Measurements from ENCODE around the gene TTC39A.

Gene TTC39A

GRCh38 chr1:51295926-51296325, 34.4 kb downstream of the TTC39A start:
- Histone ChIP-seq H3K9me3 (ENCODE audit: control insufficient read depth, insufficient read depth, low read length) (no peaks in the 10 kb centered on the region), H3K27me3 (ENCODE audit: control insufficient read depth, insufficient read depth, low read length) (no peaks in the 10 kb centered on the region), H3K9ac (ENCODE audit: low read depth, low read length) (no peak overlapping the region), H3K36me3 (ENCODE audit: control insufficient read depth, insufficient read depth, low read length) (no peaks in the 10 kb centered on the region), H3K4me3 (ENCODE audit: low read depth, low read length) (no peak overlapping the region), H3K4me1 (ENCODE audit: control insufficient read depth, insufficient read depth, low read length) (peaks cover 4% of the 10 kb centered on the region; the same call in 1 of the 2 replicates), H3K27ac (ENCODE audit: low read depth, low read length) (no peak overlapping the region)

- H3K27me3 ChIP-seq (ENCODE audit: control insufficient read depth, insufficient read depth, low read length): no peaks in the 10 kb centered on the region
- H3K36me3 ChIP-seq (ENCODE audit: control insufficient read depth, insufficient read depth, low read length): no peaks in the 10 kb centered on the region
- no peak overlapping the region for H3K4me3 ChIP-seq (ENCODE audit: low read depth, low read length)
- H3K9ac ChIP-seq (ENCODE audit: low read depth, low read length): no peak overlapping the region
- H3K27ac ChIP-seq (ENCODE audit: low read depth, low read length): no peak overlapping the region
- H3K9me3 ChIP-seq (ENCODE audit: control insufficient read depth, insufficient read depth, low read length): no peaks in the 10 kb centered on the region
- H3K4me1 ChIP-seq (ENCODE audit: control insufficient read depth, insufficient read depth, low read length): peaks cover 4% of the 10 kb centered on the region; the same call in 1 of the 2 replicates
Measured at GRCh38 chr1:51294566-51295184, 35.7 kb downstream of the TTC39A start.

- Histone ChIP-seq H3K27ac (ENCODE audit: low read depth, low read length) (no peak overlapping the region), H3K4me1 (ENCODE audit: control insufficient read depth, insufficient read depth, low read length) (peaks cover 4% of the 10 kb centered on the region; the same call in 1 of the 2 replicates), H3K36me3 (ENCODE audit: control insufficient read depth, insufficient read depth, low read length) (no peaks in the 10 kb centered on the region), H3K9ac (ENCODE audit: low read depth, low read length) (no peak overlapping the region), H3K9me3 (ENCODE audit: control insufficient read depth, insufficient read depth, low read length) (no peaks in the 10 kb centered on the region), H3K27me3 (ENCODE audit: control insufficient read depth, insufficient read depth, low read length) (no peaks in the 10 kb centered on the region), H3K4me3 (ENCODE audit: low read depth, low read length) (no peak overlapping the region)
Measured at GRCh38 chr1:51293898-51294515, 36.4 kb downstream of the TTC39A start.

GRCh38 chr1:51290489-51290847, 39.9 kb downstream of the TTC39A start:
- no peak overlapping the region for H3K4me3 ChIP-seq (ENCODE audit: low read depth, low read length)
- no peaks in the 10 kb centered on the region for H3K4me1 ChIP-seq (ENCODE audit: control insufficient read depth, insufficient read depth, low read length)
- H3K9ac ChIP-seq (ENCODE audit: low read depth, low read length): no peak overlapping the region
- no peaks in the 10 kb centered on the region for H3K36me3 ChIP-seq (ENCODE audit: control insufficient read depth, insufficient read depth, low read length)
- H3K9me3 ChIP-seq (ENCODE audit: control insufficient read depth, insufficient read depth, low read length): no peaks in the 10 kb centered on the region
- no peak overlapping the region for H3K27ac ChIP-seq (ENCODE audit: low read depth, low read length)
- no peaks in the 10 kb centered on the region for H3K27me3 ChIP-seq (ENCODE audit: control insufficient read depth, insufficient read depth, low read length)

- no peaks in the 10 kb centered on the region for H3K27me3 ChIP-seq (ENCODE audit: control insufficient read depth, insufficient read depth, low read length)
- no peaks in the 10 kb centered on the region for H3K4me1 ChIP-seq (ENCODE audit: control insufficient read depth, insufficient read depth, low read length)
- H3K4me3 ChIP-seq (ENCODE audit: low read depth, low read length): no peak overlapping the region
- H3K9ac ChIP-seq (ENCODE audit: low read depth, low read length): no peak overlapping the region
- no peaks in the 10 kb centered on the region for H3K9me3 ChIP-seq (ENCODE audit: control insufficient read depth, insufficient read depth, low read length)
- H3K36me3 ChIP-seq (ENCODE audit: control insufficient read depth, insufficient read depth, low read length): no peaks in the 10 kb centered on the region
- no peak overlapping the region for H3K27ac ChIP-seq (ENCODE audit: low read depth, low read length)
Measured at GRCh38 chr1:51289676-51290488, 40.5 kb downstream of the TTC39A start.

GRCh38 chr1:51288578-51288977, 41.8 kb downstream of the TTC39A start:
- H3K4me1 ChIP-seq (ENCODE audit: control insufficient read depth, insufficient read depth, low read length): no peaks in the 10 kb centered on the region
- no peak overlapping the region for H3K27ac ChIP-seq (ENCODE audit: low read depth, low read length)
- H3K9ac ChIP-seq (ENCODE audit: low read depth, low read length): no peak overlapping the region
- no peaks in the 10 kb centered on the region for H3K9me3 ChIP-seq (ENCODE audit: control insufficient read depth, insufficient read depth, low read length)
- H3K4me3 ChIP-seq (ENCODE audit: low read depth, low read length): no peak overlapping the region
- H3K36me3 ChIP-seq (ENCODE audit: control insufficient read depth, insufficient read depth, low read length): no peaks in the 10 kb centered on the region
- no peaks in the 10 kb centered on the region for H3K27me3 ChIP-seq (ENCODE audit: control insufficient read depth, insufficient read depth, low read length)

GRCh38 chr1:51287966-51288365, 42.4 kb downstream of the TTC39A start:
- Histone ChIP-seq H3K27ac (ENCODE audit: low read depth, low read length) (no peak overlapping the region), H3K27me3 (ENCODE audit: control insufficient read depth, insufficient read depth, low read length) (no peaks in the 10 kb centered on the region), H3K9me3 (ENCODE audit: control insufficient read depth, insufficient read depth, low read length) (no peaks in the 10 kb centered on the region), H3K4me3 (ENCODE audit: low read depth, low read length) (no peak overlapping the region), H3K36me3 (ENCODE audit: control insufficient read depth, insufficient read depth, low read length) (no peaks in the 10 kb centered on the region), H3K4me1 (ENCODE audit: control insufficient read depth, insufficient read depth, low read length) (no peaks in the 10 kb centered on the region), H3K9ac (ENCODE audit: low read depth, low read length) (no peak overlapping the region)

GRCh38 chr1:51285055-51285454, 45.3 kb downstream of the TTC39A start:
- H3K9ac ChIP-seq (ENCODE audit: low read depth, low read length): no peak overlapping the region
- H3K9me3 ChIP-seq (ENCODE audit: control insufficient read depth, insufficient read depth, low read length): no peaks in the 10 kb centered on the region
- no peak overlapping the region for H3K4me3 ChIP-seq (ENCODE audit: low read depth, low read length)
- H3K27me3 ChIP-seq (ENCODE audit: control insufficient read depth, insufficient read depth, low read length): no peaks in the 10 kb centered on the region
- H3K27ac ChIP-seq (ENCODE audit: low read depth, low read length): no peak overlapping the region
- no peaks in the 10 kb centered on the region for H3K4me1 ChIP-seq (ENCODE audit: control insufficient read depth, insufficient read depth, low read length)
- H3K36me3 ChIP-seq (ENCODE audit: control insufficient read depth, insufficient read depth, low read length): no peaks in the 10 kb centered on the region; the same call in 1 of the 2 replicates

GRCh38 chr1:51284487-51284954, 45.8 kb downstream of the TTC39A start:
- H3K9ac ChIP-seq (ENCODE audit: low read depth, low read length): no peak overlapping the region
- H3K4me3 ChIP-seq (ENCODE audit: low read depth, low read length): no peak overlapping the region
- no peaks in the 10 kb centered on the region for H3K9me3 ChIP-seq (ENCODE audit: control insufficient read depth, insufficient read depth, low read length)
- H3K4me1 ChIP-seq (ENCODE audit: control insufficient read depth, insufficient read depth, low read length): no peaks in the 10 kb centered on the region
- H3K27ac ChIP-seq (ENCODE audit: low read depth, low read length): no peak overlapping the region
- no peaks in the 10 kb centered on the region; the same call in 1 of the 2 replicates for H3K36me3 ChIP-seq (ENCODE audit: control insufficient read depth, insufficient read depth, low read length)
- no peaks in the 10 kb centered on the region for H3K27me3 ChIP-seq (ENCODE audit: control insufficient read depth, insufficient read depth, low read length)

- H3K27me3 ChIP-seq (ENCODE audit: control insufficient read depth, insufficient read depth, low read length): no peaks in the 10 kb centered on the region
- no peak overlapping the region for H3K4me3 ChIP-seq (ENCODE audit: low read depth, low read length)
- no peaks in the 10 kb centered on the region for H3K4me1 ChIP-seq (ENCODE audit: control insufficient read depth, insufficient read depth, low read length)
- H3K36me3 ChIP-seq (ENCODE audit: control insufficient read depth, insufficient read depth, low read length): no peaks in the 10 kb centered on the region; the same call in 1 of the 2 replicates
- H3K9ac ChIP-seq (ENCODE audit: low read depth, low read length): no peak overlapping the region
- no peaks in the 10 kb centered on the region for H3K9me3 ChIP-seq (ENCODE audit: control insufficient read depth, insufficient read depth, low read length)
- H3K27ac ChIP-seq (ENCODE audit: low read depth, low read length): no peak overlapping the region
Measured at GRCh38 chr1:51283979-51284378, 46.4 kb downstream of the TTC39A start.

- no peaks in the 10 kb centered on the region; the same call in 1 of the 2 replicates for H3K36me3 ChIP-seq (ENCODE audit: control insufficient read depth, insufficient read depth, low read length)
- H3K9me3 ChIP-seq (ENCODE audit: control insufficient read depth, insufficient read depth, low read length): no peaks in the 10 kb centered on the region
- H3K27me3 ChIP-seq (ENCODE audit: control insufficient read depth, insufficient read depth, low read length): no peaks in the 10 kb centered on the region
- no peak overlapping the region for H3K27ac ChIP-seq (ENCODE audit: low read depth, low read length)
- H3K9ac ChIP-seq (ENCODE audit: low read depth, low read length): no peak overlapping the region
- H3K4me3 ChIP-seq (ENCODE audit: low read depth, low read length): no peak overlapping the region
- H3K4me1 ChIP-seq (ENCODE audit: control insufficient read depth, insufficient read depth, low read length): no peaks in the 10 kb centered on the region
Measured at GRCh38 chr1:51282605-51283004, 47.8 kb downstream of the TTC39A start.

Measured in HUES48 (cell line).